ENCODE data around the gene SLC4A2. TPM values are rescaled to one million over a fixed set of nuclear protein-coding genes. Genes with fewer than 3 reads are reported as not detected.

The SLC4A2 gene
- total and polyA plus RNA-seq, 2 of the 8 experiments (the other 6 are each of a cell fraction or from before 2014, with no cell fraction given) = 72.6 to 147 TPM

GRCh38 chr7:151076863-151077704, 17.7 kb downstream of the SLC4A2 start (continued):
- TF ChIP-seq ZNF274 (IDR thresholded peaks at IDR 0.05; ENCODE audit: borderline replicate concordance, extremely low read depth, low read length) (no peak), SIX5 (IDR thresholded peaks at IDR 0.05; ENCODE audit: low read depth, low read length) (no peak), POU5F1 (IDR thresholded peaks at IDR 0.05; ENCODE audit: low read depth, low read length) (no peak), TAF1 (IDR thresholded peaks at IDR 0.05; ENCODE audit: low read depth, low read length) (no peak), BRCA1 (IDR thresholded peaks at IDR 0.05; ENCODE audit: low read depth, low read length) (no peak), CEBPB (IDR thresholded peaks at IDR 0.05; ENCODE audit: low read depth, low read length) (no peak), RXRA (IDR thresholded peaks at IDR 0.05; ENCODE audit: insufficient read depth, low read depth, low read length) (no peak), CREB1 (IDR thresholded peaks at IDR 0.05) (no peak), YY1 (IDR thresholded peaks at IDR 0.05; ENCODE audit: low read depth, low read length) (no peak), TAF7 (optimal IDR thresholded peaks at IDR 0.05; ENCODE audit: borderline replicate concordance, low read depth, low read length) (no peak), SP1 (IDR thresholded peaks at IDR 0.05; ENCODE audit: low read depth, low read length) (no peak), EZH2 (IDR thresholded peaks at IDR 0.05; ENCODE audit: low read depth, low read length, severe bottlenecking) (no peak), EP300 (IDR thresholded peaks at IDR 0.05; ENCODE audit: borderline replicate concordance in 1 of 2, low read depth in 2 of 2, low read length in 2 of 2) (no peak), RBBP5 (IDR thresholded peaks at IDR 0.05; ENCODE audit: borderline replicate concordance, low read depth, low read length) (no peak), RFX5 (IDR thresholded peaks at IDR 0.05; ENCODE audit: borderline replicate concordance, low read depth, low read length) (no peak), HDAC6 (IDR thresholded peaks at IDR 0.05; ENCODE audit: low read depth, low read length) (no peak), RNF2 (IDR thresholded peaks at IDR 0.05; ENCODE audit: borderline replicate concordance, low read depth, low read length, missing control alignments, poor library complexity, severe bottlenecking) (no peak), ATF2 (IDR thresholded peaks at IDR 0.05; ENCODE audit: low read length) (no peak), BCL11A (IDR thresholded peaks at IDR 0.05; ENCODE audit: low read depth in 2 of 2, low read length in 2 of 2) (no peak), KDM4A (IDR thresholded peaks at IDR 0.05; ENCODE audit: low read depth, low read length, severe bottlenecking) (no peak), NANOG (IDR thresholded peaks at IDR 0.05; ENCODE audit: insufficient read depth, low read depth, low read length, poor library complexity, severe bottlenecking) (no peak), SIRT6 (IDR thresholded peaks at IDR 0.05; ENCODE audit: low read length) (no peak)

Measured in H1 (cell line).